Mucosa of rectum (tissue), 2 donors: ENCODE data around the gene MAP2.

ENCODE experiments used
- H3K27ac ChIP-seq, 2 donors: one replicate each; pipeline ENCODE4 v1.7.0; 2013; ENCODE audit warnings: inconsistent platforms in 2 of 2, low read depth in 2 of 2, low read length in 2 of 2
- H3K27me3 ChIP-seq, 2 donors: one replicate each; pipeline ENCODE4 v1.7.0; 2013; ENCODE audit warnings: low read length in 2 of 2; ENCODE audit not compliant: control insufficient read depth in 2 of 2, insufficient read depth in 2 of 2
- H3K36me3 ChIP-seq, 2 donors: one replicate each; pipeline ENCODE4 v1.7.0; 2013; ENCODE audit warnings: low read length in 2 of 2; ENCODE audit not compliant: control insufficient read depth in 2 of 2, insufficient read depth in 2 of 2
- H3K4me1 ChIP-seq, 2 donors: one replicate each; pipeline ENCODE4 v1.7.0; 2013; ENCODE audit warnings: low read length in 2 of 2, mild to moderate bottlenecking in 1 of 2; ENCODE audit not compliant: control insufficient read depth in 2 of 2, insufficient read depth in 2 of 2
- H3K4me3 ChIP-seq, 2 donors: one replicate each; pipeline ENCODE4 v1.7.0; 2013; ENCODE audit warnings: low read length in 2 of 2
- H3K9ac ChIP-seq, 2 donors: one replicate each; pipeline ENCODE4 v1.7.0; 2013; ENCODE audit warnings: low read length in 2 of 2, low read depth in 1 of 2, mild to moderate bottlenecking in 1 of 2
- H3K9me3 ChIP-seq, 2 donors: one replicate each; pipeline ENCODE4 v1.7.0; 2013; ENCODE audit warnings: low read length in 2 of 2; ENCODE audit not compliant: control insufficient read depth in 2 of 2
- donor health status: healthy.
- donor health status: Normal muscosa, but diverticular disease.

Gene MAP2

GRCh38 chr2:209525834-209526281 is 102.0 kb downstream of the MAP2 start:
- Histone ChIP-seq H3K9me3 (no peaks in the 10 kb centered on the region), H3K27me3 (no peaks in the 10 kb centered on the region), H3K4me1 (no peaks in the 10 kb centered on the region), H3K36me3 (no peaks in the 10 kb centered on the region), H3K9ac (no peak overlapping the region), H3K27ac (no peak overlapping the region), H3K4me3 (no peak overlapping the region)

- Histone ChIP-seq H3K9ac (no peak overlapping the region), H3K36me3 (no peaks in the 10 kb centered on the region), H3K27me3 (no peaks in the 10 kb centered on the region), H3K4me3 (no peak overlapping the region), H3K4me1 (no peaks in the 10 kb centered on the region), H3K9me3 (no peaks in the 10 kb centered on the region), H3K27ac (no peak overlapping the region)
Observed at GRCh38 chr2:209526561-209526960, 102.7 kb downstream of the MAP2 start.

- Histone ChIP-seq H3K4me1 (no peaks in the 10 kb centered on the region), H3K9ac (no peak overlapping the region), H3K27ac (no peak overlapping the region), H3K36me3 (no peaks in the 10 kb centered on the region), H3K4me3 (no peak overlapping the region), H3K27me3 (no peaks in the 10 kb centered on the region), H3K9me3 (no peaks in the 10 kb centered on the region)
Observed at GRCh38 chr2:209529579-209529978, 105.7 kb downstream of the MAP2 start.

GRCh38 chr2:209532321-209532720 is 108.5 kb downstream of the MAP2 start:
- H3K27ac ChIP-seq, result no peak overlapping the region
- no peak overlapping the region for H3K4me3 ChIP-seq
- no peaks in the 10 kb centered on the region for H3K4me1 ChIP-seq
- H3K36me3 ChIP-seq, result no peaks in the 10 kb centered on the region
- no peak overlapping the region for H3K9ac ChIP-seq
- no peaks in the 10 kb centered on the region for H3K9me3 ChIP-seq
- H3K27me3 ChIP-seq, result no peaks in the 10 kb centered on the region

GRCh38 chr2:209533391-209533790 is 109.5 kb downstream of the MAP2 start:
- no peaks in the 10 kb centered on the region for H3K4me1 ChIP-seq
- no peak overlapping the region for H3K4me3 ChIP-seq
- no peak overlapping the region for H3K27ac ChIP-seq
- no peaks in the 10 kb centered on the region for H3K36me3 ChIP-seq
- no peaks in the 10 kb centered on the region for H3K27me3 ChIP-seq
- H3K9me3 ChIP-seq, result no peaks in the 10 kb centered on the region
- no peak overlapping the region for H3K9ac ChIP-seq

GRCh38 chr2:209534228-209534627 is 110.4 kb downstream of the MAP2 start:
- no peaks in the 10 kb centered on the region for H3K27me3 ChIP-seq
- H3K9ac ChIP-seq, result no peak overlapping the region
- no peak overlapping the region for H3K4me3 ChIP-seq
- no peaks in the 10 kb centered on the region for H3K36me3 ChIP-seq
- no peaks in the 10 kb centered on the region for H3K9me3 ChIP-seq
- H3K27ac ChIP-seq, result no peak overlapping the region
- H3K4me1 ChIP-seq, result no peaks in the 10 kb centered on the region

GRCh38 chr2:209536363-209536762 is 112.5 kb downstream of the MAP2 start:
- Histone ChIP-seq H3K27ac (no peak overlapping the region), H3K4me3 (no peak overlapping the region), H3K9ac (no peak overlapping the region), H3K36me3 (no peaks in the 10 kb centered on the region), H3K4me1 (no peaks in the 10 kb centered on the region), H3K9me3 (no peaks in the 10 kb centered on the region), H3K27me3 (no peaks in the 10 kb centered on the region)

GRCh38 chr2:209547726-209548125 is 123.9 kb downstream of the MAP2 start:
- Histone ChIP-seq H3K9me3 (no peaks in the 10 kb centered on the region), H3K4me1 (no peaks in the 10 kb centered on the region), H3K4me3 (no peak overlapping the region), H3K27ac (no peak overlapping the region), H3K36me3 (no peaks in the 10 kb centered on the region), H3K9ac (no peak overlapping the region), H3K27me3 (no peaks in the 10 kb centered on the region)

GRCh38 chr2:209549589-209549988 is 125.7 kb downstream of the MAP2 start:
- Histone ChIP-seq H3K27me3 (no peaks in the 10 kb centered on the region), H3K4me3 (no peak overlapping the region), H3K9me3 (no peaks in the 10 kb centered on the region), H3K36me3 (no peaks in the 10 kb centered on the region), H3K9ac (no peak overlapping the region), H3K27ac (no peak overlapping the region), H3K4me1 (no peaks in the 10 kb centered on the region)

- H3K4me3 ChIP-seq, result no peak overlapping the region
- H3K4me1 ChIP-seq, result no peaks in the 10 kb centered on the region
- H3K9me3 ChIP-seq, result no peaks in the 10 kb centered on the region
- H3K36me3 ChIP-seq, result no peaks in the 10 kb centered on the region
- no peaks in the 10 kb centered on the region for H3K27me3 ChIP-seq
- H3K9ac ChIP-seq, result no peak overlapping the region
- no peak overlapping the region for H3K27ac ChIP-seq
Observed at GRCh38 chr2:209553913-209554312, 130.1 kb downstream of the MAP2 start.

GRCh38 chr2:209556354-209556961 is 132.6 kb downstream of the MAP2 start:
- Histone ChIP-seq H3K4me3 (no peak overlapping the region), H3K27me3 (no peaks in the 10 kb centered on the region), H3K9me3 (no peaks in the 10 kb centered on the region), H3K36me3 (no peaks in the 10 kb centered on the region), H3K4me1 (no peaks in the 10 kb centered on the region), H3K9ac (no peak overlapping the region), H3K27ac (no peak overlapping the region)
